ENCODE results near the gene SLC10A7.

Gene SLC10A7

DNA sequence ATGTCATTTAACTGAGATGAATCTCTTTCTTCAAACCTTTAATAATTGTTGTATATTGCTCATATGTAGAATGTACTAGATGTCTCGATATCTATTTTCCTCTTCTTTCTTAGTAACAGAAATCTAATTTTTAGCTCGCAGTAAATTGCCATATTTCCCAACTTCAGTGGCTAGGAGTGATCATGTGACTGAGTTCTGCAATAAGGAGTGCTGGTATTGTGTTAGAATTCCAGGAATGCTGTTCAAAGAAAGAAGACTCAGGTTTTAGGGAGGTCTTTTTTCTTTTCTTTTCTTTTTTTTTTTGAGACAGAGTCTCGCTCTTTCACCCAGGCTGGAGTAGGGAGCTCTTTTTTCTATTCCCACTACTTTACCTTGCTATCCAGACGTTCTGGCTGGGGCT is 81.7 kb downstream of the SLC10A7 start:
- peaks cover 8% of the 10 kb centered on the region; the same call in 1 of the 2 replicates for H3K4me1 ChIP-seq (ENCODE audit: insufficient read depth, low read length)
- no peaks in the 10 kb centered on the region for H3K36me3 ChIP-seq (ENCODE audit: insufficient read depth, low read length)
- no peaks in the 10 kb centered on the region for H3K9me3 ChIP-seq (ENCODE audit: control insufficient read depth, insufficient read depth, low read length)
- no peak overlapping the region for H3K9ac ChIP-seq (ENCODE audit: low read depth, low read length)

DNA sequence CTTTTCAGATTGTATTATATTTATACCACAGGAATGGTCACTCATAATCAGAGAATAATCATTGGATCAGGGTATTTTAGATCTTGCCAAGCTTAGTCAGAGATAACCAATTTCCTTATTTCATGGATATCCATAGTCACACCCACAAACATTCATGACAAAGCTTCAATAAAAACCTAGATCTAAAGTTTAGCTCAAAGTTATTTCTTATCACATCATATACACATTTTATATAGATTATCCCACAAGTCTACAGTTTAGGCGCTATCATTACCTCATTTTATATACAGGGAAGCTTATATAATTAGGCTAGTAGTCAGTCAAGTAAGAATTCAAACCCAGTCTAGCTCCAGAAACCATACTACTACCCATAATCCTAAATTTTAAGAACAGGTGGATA is 82.3 kb downstream of the SLC10A7 start:
- Histone ChIP-seq H3K9ac (ENCODE audit: low read depth, low read length) (no peak overlapping the region), H3K36me3 (ENCODE audit: insufficient read depth, low read length) (no peaks in the 10 kb centered on the region), H3K4me1 (ENCODE audit: insufficient read depth, low read length) (peaks cover 8% of the 10 kb centered on the region; the same call in 1 of the 2 replicates), H3K9me3 (ENCODE audit: control insufficient read depth, insufficient read depth, low read length) (no peaks in the 10 kb centered on the region)

DNA sequence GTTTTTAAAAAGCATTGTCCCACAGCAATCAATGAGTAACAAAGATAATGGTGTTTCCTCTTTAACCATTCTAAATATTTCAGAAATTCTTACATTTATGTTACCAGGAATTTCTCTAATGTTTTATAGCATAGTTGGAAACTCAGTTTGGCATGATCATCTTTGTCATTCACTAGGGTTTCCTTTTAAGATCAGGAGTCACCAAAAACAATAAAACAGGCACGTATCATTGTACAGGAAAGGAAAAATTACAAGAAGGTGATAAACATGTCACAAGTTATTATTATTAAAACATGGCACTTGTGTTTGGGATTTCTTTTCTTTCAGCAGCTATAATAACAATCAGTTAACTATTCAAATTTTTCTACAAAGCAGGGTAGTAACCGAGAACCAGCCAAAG is 84.0 kb downstream of the SLC10A7 start:
- Histone ChIP-seq H3K9ac (ENCODE audit: low read depth, low read length) (no peak overlapping the region), H3K36me3 (ENCODE audit: insufficient read depth, low read length) (no peaks in the 10 kb centered on the region), H3K4me1 (ENCODE audit: insufficient read depth, low read length) (peaks cover 6% of the 10 kb centered on the region; the same call in 1 of the 2 replicates), H3K9me3 (ENCODE audit: control insufficient read depth, insufficient read depth, low read length) (no peaks in the 10 kb centered on the region)

DNA sequence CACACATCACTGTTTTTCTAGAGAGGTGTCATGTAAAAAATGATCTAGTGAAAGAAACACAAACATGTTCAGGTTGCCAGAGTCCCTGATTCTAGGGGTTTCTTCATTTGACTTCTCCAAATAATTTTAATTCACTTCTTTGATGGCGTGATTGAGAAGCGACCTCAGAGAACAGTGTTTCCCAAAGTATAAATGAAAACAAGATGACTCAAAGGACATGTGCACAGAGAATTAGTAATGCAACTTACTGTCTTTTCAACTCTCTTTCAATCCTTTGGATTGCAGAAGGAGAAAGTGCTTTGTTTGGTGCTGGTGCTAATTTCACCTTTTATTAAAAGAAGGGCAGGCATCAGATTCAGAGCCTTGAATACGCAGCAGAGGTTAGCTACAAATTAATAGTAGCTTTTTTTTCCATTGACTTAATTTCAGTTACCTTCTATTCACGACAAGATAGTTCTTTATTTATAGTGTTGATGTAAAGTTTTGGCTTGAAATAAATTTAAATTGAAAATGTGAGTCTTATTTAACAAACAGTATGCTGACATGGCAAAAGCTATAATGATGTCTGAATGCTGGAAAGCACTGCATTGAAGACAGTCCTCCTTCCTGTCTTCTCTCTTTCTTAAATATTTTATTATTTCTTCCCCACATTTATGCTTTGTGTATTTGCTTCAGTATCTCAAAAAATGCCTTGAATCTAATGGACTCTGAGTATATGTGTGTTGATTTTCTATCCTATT is 85.1 kb downstream of the SLC10A7 start:
- no peaks in the 10 kb centered on the region for H3K36me3 ChIP-seq (ENCODE audit: insufficient read depth, low read length)
- H3K4me1 ChIP-seq (ENCODE audit: insufficient read depth, low read length): peaks cover 3% of the 10 kb centered on the region; the same call in 1 of the 2 replicates
- no peaks in the 10 kb centered on the region for H3K9me3 ChIP-seq (ENCODE audit: control insufficient read depth, insufficient read depth, low read length)
- no peak overlapping the region for H3K9ac ChIP-seq (ENCODE audit: low read depth, low read length)

DNA sequence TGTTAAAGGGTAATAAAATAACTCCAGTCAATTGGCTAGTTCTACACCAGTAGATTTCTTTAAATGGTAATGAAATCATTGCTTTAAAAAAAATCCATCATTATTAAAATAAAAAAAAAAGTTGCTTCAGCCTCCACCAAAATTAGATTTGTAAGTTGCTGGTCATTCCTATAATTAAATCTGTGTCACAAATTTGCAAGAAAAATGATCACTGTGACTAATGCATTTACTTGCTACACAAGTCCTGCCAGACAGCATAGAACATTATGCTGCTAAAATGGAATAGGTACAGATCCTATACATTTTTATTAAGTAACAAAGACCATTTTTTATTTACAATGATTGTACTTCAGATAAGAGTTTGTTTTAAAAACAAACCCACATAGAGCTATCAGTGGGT is 85.8 kb downstream of the SLC10A7 start:
- Histone ChIP-seq H3K9me3 (ENCODE audit: control insufficient read depth, insufficient read depth, low read length) (no peaks in the 10 kb centered on the region), H3K36me3 (ENCODE audit: insufficient read depth, low read length) (no peaks in the 10 kb centered on the region), H3K4me1 (ENCODE audit: insufficient read depth, low read length) (peaks cover 3% of the 10 kb centered on the region; the same call in 1 of the 2 replicates), H3K9ac (ENCODE audit: low read depth, low read length) (no peak overlapping the region)

DNA sequence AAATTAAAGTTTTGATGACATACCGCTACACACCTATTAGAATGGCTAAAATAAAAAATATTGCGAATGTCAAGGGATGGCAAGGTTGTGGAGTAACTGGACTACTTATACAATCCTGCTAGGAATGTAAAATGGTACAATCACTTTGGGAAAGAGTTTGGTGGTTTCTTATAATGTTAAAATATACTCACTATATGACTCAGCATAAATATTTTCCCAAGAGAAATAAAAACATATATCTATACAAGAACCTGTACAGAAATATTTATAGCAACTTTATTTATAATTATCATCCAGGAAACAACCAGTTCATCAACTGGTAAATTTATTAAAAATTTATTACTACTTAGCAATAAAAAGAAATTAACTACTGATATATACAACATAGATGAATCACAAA is 89.7 kb downstream of the SLC10A7 start:
- Histone ChIP-seq H3K36me3 (ENCODE audit: insufficient read depth, low read length) (no peaks in the 10 kb centered on the region), H3K9ac (ENCODE audit: low read depth, low read length) (no peak overlapping the region), H3K4me1 (ENCODE audit: insufficient read depth, low read length) (peaks cover 2% of the 10 kb centered on the region; the same call in 1 of the 2 replicates), H3K9me3 (ENCODE audit: control insufficient read depth, insufficient read depth, low read length) (no peaks in the 10 kb centered on the region)

DNA sequence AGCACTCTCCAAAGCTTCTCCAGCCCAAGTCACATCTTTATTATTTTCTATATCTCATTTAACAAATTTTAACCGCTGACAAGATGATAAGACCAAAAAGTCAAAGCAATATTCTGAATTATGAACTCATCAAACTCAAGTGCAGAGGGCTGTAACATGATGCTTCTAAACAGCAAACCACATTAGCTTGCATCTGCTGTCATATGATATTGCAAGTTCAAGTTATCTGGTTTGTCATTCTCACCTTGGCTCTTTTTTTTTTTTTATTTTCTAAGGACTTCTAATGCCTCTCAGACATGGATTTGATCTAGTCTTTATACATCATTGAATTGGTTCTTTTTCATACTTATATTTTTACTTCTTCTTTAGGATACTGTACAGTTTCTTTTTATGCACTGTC is 93.4 kb downstream of the SLC10A7 start:
- Histone ChIP-seq H3K4me1 (ENCODE audit: insufficient read depth, low read length) (no peaks in the 10 kb centered on the region), H3K9ac (ENCODE audit: low read depth, low read length) (no peak overlapping the region), H3K36me3 (ENCODE audit: insufficient read depth, low read length) (no peaks in the 10 kb centered on the region), H3K9me3 (ENCODE audit: control insufficient read depth, insufficient read depth, low read length) (no peaks in the 10 kb centered on the region)

DNA sequence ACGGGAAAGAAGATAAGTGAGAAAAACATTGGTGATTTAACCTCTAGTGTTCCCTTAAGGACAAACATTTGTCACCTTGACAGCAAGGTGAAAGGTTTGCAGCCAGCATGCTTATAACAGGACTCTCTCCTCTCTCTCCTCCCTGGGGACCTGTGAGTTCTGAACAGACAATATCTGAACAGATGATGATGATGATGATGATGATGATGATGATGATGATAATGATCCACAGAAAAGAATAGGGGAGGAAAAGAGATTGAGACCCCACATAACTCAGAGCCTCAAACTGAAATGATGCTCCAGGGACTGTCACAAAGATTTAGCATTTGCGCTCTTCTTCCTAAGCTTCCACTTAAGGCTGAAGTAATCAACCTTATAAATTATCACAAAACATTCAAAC is 103.9 kb downstream of the SLC10A7 start:
- Histone ChIP-seq H3K36me3 (ENCODE audit: insufficient read depth, low read length) (no peaks in the 10 kb centered on the region), H3K4me1 (ENCODE audit: insufficient read depth, low read length) (no peaks in the 10 kb centered on the region), H3K9ac (ENCODE audit: low read depth, low read length) (no peak overlapping the region), H3K9me3 (ENCODE audit: control insufficient read depth, insufficient read depth, low read length) (no peaks in the 10 kb centered on the region)

DNA sequence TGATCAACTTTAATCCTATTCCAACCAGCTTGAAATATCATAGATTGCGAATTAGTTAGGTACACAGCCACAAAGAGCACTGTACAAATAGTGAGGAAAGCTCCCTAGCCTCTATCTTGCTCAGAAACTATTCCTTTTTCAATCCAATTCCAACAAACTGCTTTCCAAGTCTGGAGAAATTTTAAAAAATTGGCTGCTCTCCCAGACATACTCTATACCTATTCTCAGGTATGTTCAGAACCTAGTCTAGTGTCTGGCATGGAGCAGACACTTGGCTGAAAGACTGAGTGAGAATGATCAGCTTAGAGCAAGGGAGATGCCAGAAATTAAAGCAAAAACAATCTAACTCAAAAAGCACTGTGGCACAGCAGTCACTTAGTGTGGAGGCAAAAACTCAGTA is 105.9 kb downstream of the SLC10A7 start:
- no peaks in the 10 kb centered on the region for H3K4me1 ChIP-seq (ENCODE audit: insufficient read depth, low read length)
- H3K36me3 ChIP-seq (ENCODE audit: insufficient read depth, low read length): no peaks in the 10 kb centered on the region
- H3K9me3 ChIP-seq (ENCODE audit: control insufficient read depth, insufficient read depth, low read length): no peaks in the 10 kb centered on the region
- H3K9ac ChIP-seq (ENCODE audit: low read depth, low read length): no peak overlapping the region

DNA sequence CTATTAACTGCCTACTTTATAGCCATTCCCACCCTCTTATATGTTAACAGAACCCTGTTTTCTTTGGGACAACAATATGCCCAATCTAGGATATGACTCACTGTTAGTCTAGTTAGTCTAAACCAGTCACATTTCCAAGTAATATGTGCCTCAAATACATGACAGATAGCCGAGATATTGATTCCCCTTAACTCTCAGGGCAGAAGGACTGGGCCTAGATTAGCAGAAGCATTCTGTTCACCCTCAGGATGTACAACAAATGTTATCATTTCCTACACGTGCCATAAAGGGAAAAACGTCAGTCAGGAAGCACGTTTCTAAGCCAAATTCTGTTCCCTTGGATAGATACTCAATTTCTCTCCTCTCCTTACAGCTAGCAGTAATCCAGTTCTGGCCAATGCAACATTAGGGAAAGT is 114.1 kb downstream of the SLC10A7 start:
- H3K9ac ChIP-seq (ENCODE audit: low read depth, low read length): no peak overlapping the region

DNA sequence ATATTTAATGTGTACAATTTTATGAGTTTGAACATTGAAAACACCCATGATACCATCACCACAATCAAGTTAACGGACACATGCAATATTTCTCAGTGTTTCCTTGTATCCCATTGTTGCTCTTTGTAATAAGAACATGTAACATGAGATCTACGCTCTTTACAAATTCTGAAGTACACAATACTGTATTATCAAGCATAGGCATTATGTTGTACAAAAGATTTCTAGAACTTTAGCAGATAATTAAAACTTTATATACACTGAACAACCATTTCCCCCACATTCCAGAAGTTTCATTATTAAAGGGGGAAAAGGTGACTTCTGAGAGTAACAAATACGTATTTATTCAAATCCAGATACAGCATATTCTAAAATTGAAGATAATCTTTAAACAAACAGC is 114.5 kb downstream of the SLC10A7 start:
- Histone ChIP-seq H3K4me1 (ENCODE audit: insufficient read depth, low read length) (no peaks in the 10 kb centered on the region), H3K9me3 (ENCODE audit: control insufficient read depth, insufficient read depth, low read length) (no peaks in the 10 kb centered on the region), H3K9ac (ENCODE audit: low read depth, low read length) (no peak overlapping the region), H3K36me3 (ENCODE audit: insufficient read depth, low read length) (no peaks in the 10 kb centered on the region)

More for the DNA sequence above, 114.1 kb downstream of the SLC10A7 start:
- Histone ChIP-seq H3K4me1 (ENCODE audit: insufficient read depth, low read length) (no peaks in the 10 kb centered on the region), H3K9me3 (ENCODE audit: control insufficient read depth, insufficient read depth, low read length) (no peaks in the 10 kb centered on the region), H3K36me3 (ENCODE audit: insufficient read depth, low read length) (no peaks in the 10 kb centered on the region)

DNA sequence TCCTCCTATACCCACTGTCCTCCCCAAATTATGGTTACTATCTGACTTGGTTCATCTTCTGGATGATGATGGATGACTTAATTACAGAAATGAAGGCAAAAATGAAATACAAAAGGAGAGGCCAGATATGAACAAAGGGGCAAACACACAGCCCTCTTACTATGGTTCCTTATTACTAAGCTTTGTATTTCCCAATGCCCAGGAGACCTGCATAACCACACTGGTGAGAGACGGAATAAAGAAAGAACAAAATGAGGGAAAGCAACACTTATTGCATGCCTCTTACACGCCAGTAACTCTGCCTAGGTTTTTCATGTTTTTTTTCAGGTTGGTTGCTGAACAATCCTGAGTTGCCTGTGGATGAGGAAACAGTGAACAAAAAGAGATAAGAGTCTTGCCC is 120.5 kb downstream of the SLC10A7 start:
- no peaks in the 10 kb centered on the region for H3K4me1 ChIP-seq (ENCODE audit: insufficient read depth, low read length)
- H3K9ac ChIP-seq (ENCODE audit: low read depth, low read length): no peak overlapping the region
- H3K9me3 ChIP-seq (ENCODE audit: control insufficient read depth, insufficient read depth, low read length): no peaks in the 10 kb centered on the region
- H3K36me3 ChIP-seq (ENCODE audit: insufficient read depth, low read length): no peaks in the 10 kb centered on the region

DNA sequence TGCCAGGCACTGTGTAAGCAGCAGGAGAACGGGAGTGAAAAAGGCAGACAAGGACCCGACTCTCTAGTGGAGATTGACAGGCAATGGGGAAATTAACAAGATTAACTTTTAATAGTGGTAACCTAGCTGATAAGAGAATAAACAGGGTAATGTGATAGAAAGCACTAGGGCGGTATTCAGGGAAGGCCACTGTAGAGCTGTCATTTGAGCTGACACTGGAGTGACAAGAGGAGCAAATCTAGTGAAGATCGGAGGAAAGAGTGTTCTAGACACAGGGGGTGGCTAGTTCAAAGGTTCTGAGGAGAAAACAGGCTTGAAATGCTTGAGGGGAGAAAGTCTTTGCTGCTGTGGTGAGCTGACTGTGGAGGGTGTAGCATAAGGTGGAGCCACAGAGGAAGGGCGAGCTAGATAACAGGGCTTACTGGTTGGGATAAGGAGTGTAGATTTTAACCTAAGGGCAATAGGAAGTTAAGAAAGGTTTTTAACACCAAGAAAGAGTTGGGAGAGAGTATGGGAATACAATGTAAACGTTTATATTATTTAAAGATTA is 122.8 kb downstream of the SLC10A7 start:
- H3K9ac ChIP-seq (ENCODE audit: low read depth, low read length): no peak overlapping the region
- H3K9me3 ChIP-seq (ENCODE audit: control insufficient read depth, insufficient read depth, low read length): no peaks in the 10 kb centered on the region
- H3K36me3 ChIP-seq (ENCODE audit: insufficient read depth, low read length): no peaks in the 10 kb centered on the region
- no peaks in the 10 kb centered on the region for H3K4me1 ChIP-seq (ENCODE audit: insufficient read depth, low read length)

DNA sequence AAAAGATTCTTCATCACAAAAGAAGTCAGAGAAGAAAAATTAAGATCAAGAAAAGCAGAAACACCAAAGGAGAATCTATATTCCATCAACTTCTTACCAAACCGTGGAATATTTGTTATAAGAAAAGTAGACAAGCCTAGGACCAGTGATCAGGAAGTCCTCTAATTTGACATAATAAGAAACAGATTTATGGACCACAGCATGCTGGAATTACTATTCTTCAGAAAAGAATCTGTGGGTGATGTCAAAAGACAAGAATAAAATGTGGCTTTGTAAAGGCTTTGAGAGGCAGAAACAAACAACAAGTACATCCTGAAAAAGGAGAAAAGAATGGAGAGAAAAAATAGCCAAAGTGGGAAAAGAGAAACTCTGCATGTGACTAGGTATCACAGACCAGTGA is 123.3 kb downstream of the SLC10A7 start:
- no peaks in the 10 kb centered on the region for H3K36me3 ChIP-seq (ENCODE audit: insufficient read depth, low read length)
- H3K9ac ChIP-seq (ENCODE audit: low read depth, low read length): no peak overlapping the region
- no peaks in the 10 kb centered on the region for H3K4me1 ChIP-seq (ENCODE audit: insufficient read depth, low read length)
- no peaks in the 10 kb centered on the region for H3K9me3 ChIP-seq (ENCODE audit: control insufficient read depth, insufficient read depth, low read length)

DNA sequence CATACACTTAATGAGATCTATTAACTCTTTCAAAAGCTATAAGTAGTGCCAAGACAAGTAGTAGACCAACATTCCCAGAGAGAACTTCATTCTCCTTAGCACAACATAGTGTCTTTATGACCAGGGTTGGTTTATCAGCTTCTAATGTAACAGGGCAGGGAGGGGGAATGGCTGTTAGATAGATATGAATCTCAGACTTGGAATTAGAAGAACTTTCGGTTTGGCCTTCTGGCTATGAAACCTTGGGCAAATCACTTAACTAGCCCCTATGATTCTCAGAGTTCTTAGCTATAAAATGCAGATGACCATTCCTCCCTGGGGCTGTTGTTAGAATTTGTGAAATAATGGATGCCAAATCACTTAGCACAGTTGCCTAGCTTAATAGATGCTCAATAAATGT is 132.2 kb downstream of the SLC10A7 start:
- H3K9ac ChIP-seq (ENCODE audit: low read depth, low read length): no peak overlapping the region
- H3K36me3 ChIP-seq (ENCODE audit: insufficient read depth, low read length): no peaks in the 10 kb centered on the region
- H3K9me3 ChIP-seq (ENCODE audit: control insufficient read depth, insufficient read depth, low read length): no peaks in the 10 kb centered on the region
- H3K4me1 ChIP-seq (ENCODE audit: insufficient read depth, low read length): no peaks in the 10 kb centered on the region
